NOMO-1 (cell line): ENCODE measurements around the gene CAPN2.

ENCODE experiments used
- DNase-seq, 2 experiments: peaks; one replicate each; lab custom pipeline; 2025; ENCODE audit not compliant: unreplicated experiment in 2 of 2; lab: John Stamatoyannopoulos, UW

The CAPN2 gene

GRCh38 chr1:223700942-223701637 is 11.2 kb upstream of the CAPN2 start:
- no peak for DNase-seq

GRCh38 chr1:223702735-223703667 is 9.3 kb upstream of the CAPN2 start:
- no peak for DNase-seq

GRCh38 chr1:223703668-223704013 is 8.7 kb upstream of the CAPN2 start:
- DNase-seq: no peak

- DNase-seq: no peak
Measured at GRCh38 chr1:223704921-223705878, 7.1 kb upstream of the CAPN2 start.

GRCh38 chr1:223706077-223706973 is 6.0 kb upstream of the CAPN2 start:
- DNase-seq: no peak

GRCh38 chr1:223707256-223708000 is 4.9 kb upstream of the CAPN2 start:
- no peak for DNase-seq

- no peak for DNase-seq
Measured at GRCh38 chr1:223708001-223708359, 4.4 kb upstream of the CAPN2 start.

- DNase-seq: no peak
Measured at GRCh38 chr1:223708651-223709268, 3.6 kb upstream of the CAPN2 start.

GRCh38 chr1:223709598-223709997 is 2.7 kb upstream of the CAPN2 start:
- DNase-seq: no peak

GRCh38 chr1:223710179-223711133 is 1.9 kb upstream of the CAPN2 start:
- no peak for DNase-seq

GRCh38 chr1:223711173-223711572 is 1.2 kb upstream of the CAPN2 start:
- DNase-seq: no peak

GRCh38 chr1:223711747-223712193 is 569 bp upstream of the CAPN2 start:
- DNase-seq: no peak

GRCh38 chr1:223712850-223713474 is 623 bp downstream of the CAPN2 start:
- no peak for DNase-seq

- DNase-seq: no peak
Measured at GRCh38 chr1:223713546-223714420, 1.4 kb downstream of the CAPN2 start.

- no peak for DNase-seq
Measured at GRCh38 chr1:223714421-223714724, 2.0 kb downstream of the CAPN2 start.

- DNase-seq: peak; percentile 59 to 75
Measured at GRCh38 chr1:223714849-223715603, 2.7 kb downstream of the CAPN2 start.
